B cell (primary cell): ENCODE measurements around the gene TSPAN32. TPM values are rescaled to one million over a fixed set of nuclear protein-coding genes. Genes with fewer than 3 reads are reported as not detected.

ENCODE experiments used
- ATAC-seq: fragments of 200-7000 bp; cut with Tn5 transposase; one replicate; pipeline ENCODE4 v1.10.0; 2021; ENCODE audit warnings: low read depth, mild to moderate bottlenecking, moderate number of reproducible peaks, moderate library complexity
- CTCF ChIA-PET: fragments of 350-600 bp; sonication (Branson Sonifier 250); formaldehyde crosslinking; loops from one replicate; lab custom pipeline; 2021; ENCODE audit warnings: antibody characterized with exemption, inconsistent platforms; lab: Charles Lee
- POLR2A ChIA-PET: fragments of 350-600 bp; sonication (Branson Sonifier 250); formaldehyde crosslinking; loops from one replicate; lab custom pipeline; 2021; ENCODE audit warnings: antibody characterized with exemption; lab: Charles Lee
- DNase-seq: peaks from one replicate; pipeline ENCODE4 v3.0.0; 2013
- H2AFZ ChIP-seq: 2 replicates; pipeline ENCODE4 v1.6.1; 2012; ENCODE audit warnings: mild to moderate bottlenecking, low read depth, low read length; ENCODE audit not compliant: insufficient read depth, poor library complexity, severe bottlenecking
- H3K27ac ChIP-seq, 2 donors: 1 replicate in 1 of 2; 2 replicates in 1 of 2; pipeline ENCODE4 v1.5.1; 2012 to 2013; ENCODE audit warnings: low read length in 2 of 2, mild to moderate bottlenecking in 2 of 2, moderate library complexity in 1 of 2
- H3K27me3 ChIP-seq, 4 experiments: fragments of 200-600 bp in 1 of 4; sonication (generic) in 1 of 4; replicated peaks in 1 of 4; 1 replicate in 2 of 4; 2 replicates in 2 of 4; pipeline versions ENCODE4 v1.6.1 to v1.7.0; 2013 to 2016; ENCODE audit warnings: low read length in 3 of 4, mild to moderate bottlenecking in 2 of 4, mixed read lengths in 1 of 4, moderate library complexity in 1 of 4; ENCODE audit not compliant: insufficient read depth in 4 of 4, control insufficient read depth in 3 of 4; ENCODE audit errors: control extremely low read depth in 1 of 4
- H3K36me3 ChIP-seq, 2 experiments: replicated peaks in 1 of 2; 1 replicate in 1 of 2; 2 replicates in 1 of 2; pipeline versions ENCODE4 v1.6.1 to v1.7.1; 2013; ENCODE audit warnings: low read length in 1 of 2; ENCODE audit not compliant: insufficient read depth in 2 of 2, control insufficient read depth in 1 of 2; ENCODE audit errors: control extremely low read depth in 1 of 2, extremely low read depth in 1 of 2
- H3K4me1 ChIP-seq, 2 donors: fragments of 200-600 bp in 1 of 2; sonication (generic) in 1 of 2; 1 replicate in 1 of 2; 2 replicates in 1 of 2; pipeline versions ENCODE4 v1.5.1 to v1.6.1; 2013 to 2017; ENCODE audit warnings: low read length in 2 of 2; ENCODE audit not compliant: control insufficient read depth in 2 of 2, insufficient read depth in 2 of 2
- H3K4me2 ChIP-seq: replicated peaks from 2 replicates; pipeline ENCODE3; 2012; ENCODE audit warnings: mild to moderate bottlenecking, low read depth, low read length; ENCODE audit not compliant: poor library complexity, severe bottlenecking
- H3K4me3 ChIP-seq, 5 experiments: fragments of 200-600 bp in 1 of 5; sonication (generic) in 1 of 5; 1 replicate in 3 of 5; 2 replicates in 2 of 5; pipeline versions ENCODE4 v1.5.1 to v1.7.0; 2011 to 2016; ENCODE audit warnings: low read length in 4 of 5, mild to moderate bottlenecking in 4 of 5, low read depth in 2 of 5, control low read depth in 1 of 5, moderate library complexity in 1 of 5; ENCODE audit not compliant: insufficient read depth in 1 of 5; ENCODE audit errors: control extremely low read depth in 1 of 5, extremely low read depth in 1 of 5
- H3K79me2 ChIP-seq: fragments of 200-600 bp; sonication (generic); one replicate; pipeline ENCODE4 v1.6.0; 2016; ENCODE audit warnings: low read length; ENCODE audit not compliant: control insufficient read depth, insufficient read depth
- H3K9ac ChIP-seq: fragments of 200-600 bp; sonication (generic); 2 replicates; pipeline ENCODE4 v1.6.1; 2017; ENCODE audit warnings: mild to moderate bottlenecking, low read length, moderate library complexity
- H3K9me3 ChIP-seq, 3 donors: one replicate each; pipeline versions ENCODE4 v1.6.1 to v1.7.1; 2013; ENCODE audit warnings: low read length in 2 of 3; ENCODE audit not compliant: control insufficient read depth in 2 of 3, insufficient read depth in 1 of 3; ENCODE audit errors: control extremely low read depth in 1 of 3
- H4K20me1 ChIP-seq: 2 replicates; pipeline ENCODE4 v1.6.0; 2012; ENCODE audit warnings: mild to moderate bottlenecking, low read length; ENCODE audit not compliant: insufficient read depth, control insufficient read depth, poor library complexity, severe bottlenecking
- H3K27ac Mint-ChIP-seq: one replicate; pipeline ENCODE4 v1.8.0; 2021; ENCODE audit warnings: mixed read lengths
- H3K27me3 Mint-ChIP-seq: one replicate; pipeline ENCODE4 v1.8.0; 2021; ENCODE audit warnings: mixed read lengths
- H3K4me1 Mint-ChIP-seq: one replicate; pipeline ENCODE4 v1.8.0; 2021; ENCODE audit warnings: mixed read lengths
- H3K4me3 Mint-ChIP-seq: one replicate; pipeline ENCODE4 v1.8.0; 2021; ENCODE audit warnings: mixed read lengths
- H3K9me3 Mint-ChIP-seq: one replicate; pipeline ENCODE4 v1.8.0; 2022; ENCODE audit warnings: mixed read lengths; ENCODE audit not compliant: insufficient read depth
- CTCF ChIP-seq: fragments of 200-600 bp; IDR thresholded peaks from one replicate; pipeline ENCODE4 v1.8.0; 2022; ENCODE audit warnings: antibody characterized with exemption, mild to moderate bottlenecking
- EZH2 ChIP-seq: IDR thresholded peaks from 2 replicates; pipeline ENCODE4 v1.6.1; 2012; ENCODE audit warnings: borderline replicate concordance, low read depth, mild to moderate bottlenecking, moderate library complexity, low read length; ENCODE audit not compliant: insufficient read depth, poor library complexity, severe bottlenecking
- WGBS: methylation state at CpG from one replicate; pipeline ENCODE4 v1.1.5; 2013; ENCODE audit warnings: missing lambda C conversion rate; ENCODE audit not compliant: insufficient coverage; 5-methylcytosine and 5-hydroxymethylcytosine counted together
- intact Hi-C: fragments of 100-400 bp; cut with micrococcal nuclease; formaldehyde crosslinking; loops from one replicate; pipeline ENCODE4 v1.10.0; 2022
- polyA plus RNA-seq: library from polyadenylated mRNA; depleted of rRNA; stranded (reverse); fragments of >200 nt; gene quantifications from 2 replicates; pipeline ENCODE4 v1.2.3, GENCODE V29; 2012
- total RNA-seq, 2 donors: library from RNA; stranded (reverse); fragments of 120-200 nt in 1 of 2; gene quantifications; 1 replicate in 1 of 2; 2 replicates in 1 of 2; pipeline versions ENCODE4 v1.2.3 to v1.2.4, GENCODE V29; 2013 to 2022

TSPAN32 gene
- total and polyA plus RNA-seq, 2 donors (not counting 1 experiment from before 2014, with no cell fraction given): 22.2 to 75.9 TPM

GRCh38 chr11:2317354-2318050 lies 15.7 kb downstream of the TSPAN32 start:
- Mint-ChIP-seq H3K9me3 (no peaks in the 10 kb centered on the region), H3K4me1 (no peaks in the 10 kb centered on the region), H3K27ac (no peak overlapping the region), H3K27me3 (peaks cover 4% of the 10 kb centered on the region), H3K4me3 (no peak overlapping the region)
- Histone ChIP-seq H3K36me3 (no peaks in the 10 kb centered on the region), H2AFZ (no peak overlapping the region), H3K79me2 (no peaks in the 10 kb centered on the region), H3K4me3 (no peak overlapping the region), H3K4me2 (no peak overlapping the region), H3K9ac (no peak overlapping the region), H3K27me3 (peaks cover 0 to 2% (median 0%) of the 10 kb centered on the region in 4 experiments), H3K27ac (no peak overlapping the region), H4K20me1 (no peaks in the 10 kb centered on the region), H3K4me1 (peaks cover 0 to 13% of the 10 kb centered on the region in 2 donors), H3K9me3 (peaks cover 0 to 7% (median 0%) of the 10 kb centered on the region in 3 donors)
- CTCF ChIA-PET: interaction anchor here (0.9 to 3.0 kb wide), 3 partner anchors 11 to 103 kb away, joined by 4 to 11 read pairs (median 4); no protein-coding TSS in a partner anchor
- intact Hi-C loops: no loop called here
- TF ChIP-seq EZH2: no peak
- TF ChIP-seq CTCF: no peak
- POLR2A ChIA-PET: no interaction called here
- DNase-seq (no peak), ATAC-seq (no peak)
- WGBS: 92% methylated on average over 17 of the region's 17 CpGs

GRCh38 chr11:2318123-2318522 lies 16.3 kb downstream of the TSPAN32 start:
- H3K27me3 Mint-ChIP-seq: peaks cover 8% of the 10 kb centered on the region
- no peak overlapping the region for H3K27ac ChIP-seq
- H3K4me3 ChIP-seq: no peak overlapping the region
- peaks cover 5% of the 10 kb centered on the region for H3K9me3 Mint-ChIP-seq
- H3K79me2 ChIP-seq: no peaks in the 10 kb centered on the region
- DNase-seq (no peak), ATAC-seq (no peak)
- no peak overlapping the region for H2AFZ ChIP-seq
- no peak overlapping the region for H3K27ac Mint-ChIP-seq
- intact Hi-C loops: no loop called here
- peaks cover 0 to 2% (median 0%) of the 10 kb centered on the region in 4 experiments for H3K27me3 ChIP-seq
- ChIA-PET POLR2A (no interaction called here), CTCF (interaction anchor here (1.5 to 3.0 kb wide), 2 partner anchors 12 to 102 kb away, joined by 4 to 11 read pairs; no protein-coding TSS in a partner anchor)
- H3K4me1 ChIP-seq: peaks cover 0 to 13% of the 10 kb centered on the region in 2 donors
- H3K9me3 ChIP-seq: peaks cover 0 to 7% (median 0%) of the 10 kb centered on the region in 3 donors
- no peak overlapping the region for H3K4me2 ChIP-seq
- H3K9ac ChIP-seq: no peak overlapping the region
- H3K4me1 Mint-ChIP-seq: no peaks in the 10 kb centered on the region
- H4K20me1 ChIP-seq: no peaks in the 10 kb centered on the region
- H3K4me3 Mint-ChIP-seq: no peak overlapping the region
- TF ChIP-seq EZH2 (no peak), CTCF (no peak)
- WGBS: 96% methylated on average over 3 of the region's 4 CpGs
- no peaks in the 10 kb centered on the region for H3K36me3 ChIP-seq
